ENCODE results near the gene EXOG. TPM values are rescaled to one million over a fixed set of nuclear protein-coding genes. Genes with fewer than 3 reads are reported as not detected.

Gene EXOG
- total RNA-seq, 3 donors from 2014 or later, result 7.1 to 13.0 (median 8.7) TPM

GRCh38 chr3:38549957-38550840 lies 54.1 kb downstream of the EXOG start:
- intact Hi-C loops (cut with DNase I, micrococcal nuclease), result no loop called here
- H3K4me1 ChIP-seq (ENCODE audit: low read depth), result no peaks in the 10 kb centered on the region
- DNase-seq (no peak), ATAC-seq (no peak)
- no peaks in the 10 kb centered on the region for H3K36me3 ChIP-seq (ENCODE audit: low read depth)
- TF ChIP-seq CTCF (IDR thresholded peaks at IDR 0.05), result no peak
- no peaks in the 10 kb centered on the region for H3K9me3 ChIP-seq
- H3K4me3 ChIP-seq, result no peak overlapping the region

GRCh38 chr3:38551026-38551832 lies 55.1 kb downstream of the EXOG start:
- Histone ChIP-seq H3K4me1 (ENCODE audit: low read depth) (no peaks in the 10 kb centered on the region), H3K36me3 (ENCODE audit: low read depth) (no peaks in the 10 kb centered on the region), H3K9me3 (no peaks in the 10 kb centered on the region), H3K4me3 (no peak overlapping the region)
- no peak for TF ChIP-seq CTCF (IDR thresholded peaks at IDR 0.05)
- ATAC-seq (no peak), DNase-seq (no peak)
- intact Hi-C loops (cut with DNase I, micrococcal nuclease), result no loop called here

GRCh38 chr3:38552364-38552763 lies 56.2 kb downstream of the EXOG start:
- H3K4me1 ChIP-seq (ENCODE audit: low read depth), result no peaks in the 10 kb centered on the region
- ATAC-seq, result no peak
- no peak overlapping the region for H3K4me3 ChIP-seq
- no peaks in the 10 kb centered on the region for H3K36me3 ChIP-seq (ENCODE audit: low read depth)
- intact Hi-C loops (cut with DNase I, micrococcal nuclease), result no loop called here
- H3K9me3 ChIP-seq, result no peaks in the 10 kb centered on the region
- DNase-seq, result no peak
- TF ChIP-seq CTCF (IDR thresholded peaks at IDR 0.05), result no peak

GRCh38 chr3:38553071-38553470 lies 56.9 kb downstream of the EXOG start:
- ATAC-seq, result no peak

More at GRCh38 chr3:38553071-38553470, 56.9 kb downstream of the EXOG start:
- intact Hi-C loops (cut with DNase I, micrococcal nuclease), result no loop called here
- no peaks in the 10 kb centered on the region for H3K4me1 ChIP-seq (ENCODE audit: low read depth)
- no peaks in the 10 kb centered on the region for H3K9me3 ChIP-seq
- no peaks in the 10 kb centered on the region for H3K36me3 ChIP-seq (ENCODE audit: low read depth)
- TF ChIP-seq CTCF (IDR thresholded peaks at IDR 0.05), result no peak
- no peak overlapping the region for H3K4me3 ChIP-seq
- no peak for DNase-seq

All from mucosa of descending colon (tissue), 3 donors.